Activated CD8-positive, alpha-beta T cell treated with anti-CD3 and anti-CD28 coated beads for 36 hours (primary cell): ENCODE results near the gene PLXNB1. TPM values are rescaled to one million over a fixed set of nuclear protein-coding genes. Genes with fewer than 3 reads are reported as not detected.

Experiments used
- ATAC-seq: fragments of 200-7000 bp; cut with Tn5 transposase; one replicate; pipeline ENCODE4 v1.10.0; 2021; ENCODE audit warnings: mild to moderate bottlenecking, moderate library complexity
- CTCF ChIA-PET: fragments of 350-600 bp; sonication (Branson Sonifier 250); formaldehyde crosslinking; loops from one replicate; lab custom pipeline; 2021; ENCODE audit warnings: antibody characterized with exemption; lab: Charles Lee
- POLR2A ChIA-PET: fragments of 350-600 bp; sonication (Branson Sonifier 250); formaldehyde crosslinking; loops from one replicate; lab custom pipeline; 2021; ENCODE audit warnings: antibody characterized with exemption; lab: Charles Lee
- DNase-seq: peaks from one replicate; pipeline ENCODE4 v3.0.0-alpha.2; 2020
- H3K27ac Mint-ChIP-seq: one replicate; pipeline ENCODE4 v1.8.0; 2021; ENCODE audit warnings: mild to moderate bottlenecking, mixed read lengths
- H3K27me3 Mint-ChIP-seq: one replicate; pipeline ENCODE4 v1.8.0; 2021; ENCODE audit warnings: mixed read lengths
- H3K36me3 Mint-ChIP-seq: one replicate; pipeline ENCODE4 v1.8.0; 2021; ENCODE audit warnings: low read depth, mixed read lengths
- H3K4me1 Mint-ChIP-seq: one replicate; pipeline ENCODE4 v1.8.0; 2021; ENCODE audit warnings: low read depth, mixed read lengths
- H3K4me3 Mint-ChIP-seq: one replicate; pipeline ENCODE4 v1.8.0; 2021; ENCODE audit warnings: mild to moderate bottlenecking, moderate library complexity, mixed read lengths
- H3K9me3 Mint-ChIP-seq: one replicate; pipeline ENCODE4 v1.8.0; 2021; ENCODE audit warnings: mixed read lengths
- CTCF ChIP-seq: fragments of 200-600 bp; IDR thresholded peaks from one replicate; pipeline ENCODE4 v1.8.0; 2022; ENCODE audit warnings: antibody characterized with exemption, mild to moderate bottlenecking
- intact Hi-C: fragments of 100-400 bp; cut with micrococcal nuclease; formaldehyde crosslinking; loops from one replicate; pipeline ENCODE4 v1.10.0; 2022
- total RNA-seq, 2 experiments: library from RNA; stranded (reverse); gene quantifications; one replicate each; pipeline ENCODE4 v1.2.3, GENCODE V29; 2021

Gene PLXNB1
- total RNA-seq, 2 experiments from 2014 or later, result 3.7 TPM

GRCh38 chr3:48441940-48442339, 12.1 kb upstream of the PLXNB1 start:
- H3K9me3 Mint-ChIP-seq, result no peaks in the 10 kb centered on the region

DNA sequence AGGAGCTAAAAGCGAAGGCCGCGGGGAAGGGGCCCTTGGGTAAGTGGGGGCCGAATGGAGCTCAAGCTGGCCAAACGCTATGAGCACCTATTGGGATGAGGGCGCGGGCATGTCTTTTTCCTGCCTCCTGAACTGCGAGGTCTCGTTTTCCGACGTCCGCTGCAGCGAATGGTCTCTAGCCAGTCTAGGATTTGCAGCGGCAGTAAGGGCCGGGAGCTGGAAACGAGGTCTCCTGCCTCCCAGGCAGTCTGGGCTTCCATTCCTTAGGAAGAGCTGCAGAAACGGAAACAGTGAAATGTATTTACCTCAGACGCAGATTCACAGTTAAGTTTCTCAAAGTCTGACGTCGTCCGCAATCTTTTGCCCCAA, 10.7 kb upstream of the PLXNB1 start:
- intact Hi-C loops, result no loop called here
- Mint-ChIP-seq H3K27me3 (no peaks in the 10 kb centered on the region), H3K27ac (peak overlapping the region; percentile 97), H3K4me1 (peaks cover 32% of the 10 kb centered on the region), H3K36me3 (peaks cover 35% of the 10 kb centered on the region), H3K4me3 (peak overlapping the region; percentile 89), H3K9me3 (no peaks in the 10 kb centered on the region)
- ChIA-PET CTCF (interaction anchor here (0.8 to 2.6 kb wide), 10 partner anchors 10 to 246 kb away, joined by 3 to 32 read pairs (median 4); partner anchors contain the start of genes SHISA5 and SLC26A6), POLR2A (interaction anchor here (0.5 to 1.9 kb wide), 9 partner anchors 14 to 245 kb away, joined by 3 to 8 read pairs (median 3); partner anchors contain the start of gene NCKIPSD)
- ATAC-seq (no peak), DNase-seq (no peak)
- TF ChIP-seq CTCF, result no peak

More at GRCh38 chr3:48441940-48442339, 12.1 kb upstream of the PLXNB1 start:
- ChIA-PET POLR2A (interaction anchor here (0.7 to 1.9 kb wide), 2 partner anchors 25 to 194 kb away, joined by 3 to 8 read pairs; partner anchors contain the start of gene SLC26A6), CTCF (interaction anchor here (0.8 to 1.6 kb wide), 2 partner anchors 41 to 245 kb away, joined by 3 to 5 read pairs; no protein-coding TSS in a partner anchor)
- TF ChIP-seq CTCF, result no peak
- peak overlapping the region; percentile 89 for H3K4me3 Mint-ChIP-seq
- DNase-seq (no peak), ATAC-seq (no peak)
- H3K36me3 Mint-ChIP-seq, result peaks cover 40% of the 10 kb centered on the region
- no peaks in the 10 kb centered on the region for H3K27me3 Mint-ChIP-seq
- peak overlapping the region; percentile 97 for H3K27ac Mint-ChIP-seq
- peaks cover 40% of the 10 kb centered on the region for H3K4me1 Mint-ChIP-seq
- intact Hi-C loops, result no loop called here

DNA sequence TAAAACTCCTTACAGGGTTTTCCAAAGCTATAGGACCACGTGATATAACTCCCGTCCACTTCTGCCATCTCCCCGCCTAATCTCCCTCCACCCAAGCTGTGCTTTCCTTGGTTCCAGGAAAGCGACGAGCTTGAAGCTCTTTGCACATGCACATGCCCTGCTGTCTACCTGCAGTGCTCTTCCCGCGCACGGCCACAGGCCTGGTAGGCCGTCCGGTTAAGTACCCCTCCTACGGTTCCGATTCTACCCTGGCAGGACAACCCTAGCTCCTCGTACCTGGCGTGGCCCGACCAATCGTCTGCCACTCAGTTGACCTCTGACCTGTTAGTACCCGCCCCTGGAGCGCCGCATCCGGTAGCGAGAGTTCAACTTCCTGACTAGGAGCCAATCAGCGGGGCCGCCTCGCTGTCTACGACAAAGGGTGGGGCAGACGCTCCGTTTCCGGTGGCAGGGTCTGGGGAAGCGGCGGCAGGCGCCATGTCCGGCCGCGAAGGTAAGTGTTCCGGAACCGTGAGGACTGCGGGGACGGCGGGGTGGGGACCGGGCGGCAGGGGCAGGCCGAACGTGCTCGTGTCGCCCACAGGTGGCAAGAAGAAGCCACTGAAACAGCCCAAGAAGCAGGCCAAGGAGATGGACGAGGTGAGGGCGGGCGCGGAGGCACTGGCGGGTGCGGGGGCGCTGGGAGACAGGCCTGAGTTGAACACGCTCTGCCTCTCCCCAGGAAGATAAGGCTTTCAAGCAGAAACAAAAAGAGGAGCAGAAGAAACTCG, 10.1 kb upstream of the PLXNB1 start, which contains the start of the genes CCDC51 and TMA7:
TSS of gene CCDC51 (minus strand) at position 300 of the 770 bp plus-strand sequence. CDS start 4,991 bp downstream, outside the sequence.
TSS of gene TMA7 (plus strand) at position 438 of the 770 bp plus-strand sequence. CDS start at position 478, 40 bp downstream.
- peak within 1 kb of the TSS; percentile 97 for H3K27ac Mint-ChIP-seq
- intact Hi-C loops, result loop anchor here (5.0 kb wide), 2 partner anchors 38 to 168 kb away; no protein-coding TSS in a partner anchor
- POLR2A ChIA-PET, result interaction anchor here (0.5 to 1.9 kb wide), 15 partner anchors 10 to 199 kb away, joined by 3 to 8 read pairs (median 4); partner anchors contain the start of genes PLXNB1 and ZNF589
- H3K9me3 Mint-ChIP-seq, result no peaks in the 10 kb centered on the region
- TF ChIP-seq CTCF, result no peak
- peak within 1 kb of the TSS; percentile 89 for H3K4me3 Mint-ChIP-seq
- DNase-seq, result peak; percentile 99
- CTCF ChIA-PET, result interaction anchor here (0.8 to 2.6 kb wide), 19 partner anchors 10 to 245 kb away, joined by 3 to 32 read pairs (median 4); partner anchors contain the start of genes SHISA5 and SLC26A6
- ATAC-seq, result peak; percentile 98
- no peaks in the 10 kb centered on the region for H3K27me3 Mint-ChIP-seq
- peaks cover 30% of the 10 kb centered on the region for H3K4me1 Mint-ChIP-seq
- peaks cover 35% of the 10 kb centered on the region for H3K36me3 Mint-ChIP-seq

GRCh38 chr3:48437812-48438211, 7.9 kb upstream of the PLXNB1 start:
- Mint-ChIP-seq H3K4me1 (peaks cover 26% of the 10 kb centered on the region), H3K4me3 (no peak overlapping the region), H3K36me3 (peaks cover 30% of the 10 kb centered on the region), H3K27ac (no peak overlapping the region), H3K27me3 (no peaks in the 10 kb centered on the region), H3K9me3 (no peaks in the 10 kb centered on the region)
- POLR2A ChIA-PET, result no interaction called here
- no peak for DNase-seq
- intact Hi-C loops, result loop anchor here (1.0 to 5.0 kb wide), 3 partner anchors 36 to 206 kb away; no protein-coding TSS in a partner anchor
- no peak for TF ChIP-seq CTCF
- ATAC-seq, result no peak
- CTCF ChIA-PET, result interaction anchor here (2.6 to 5.7 kb wide), 5 partner anchors 20 to 204 kb away, joined by 27 to 312 read pairs (median 116); partner anchors contain the start of gene PFKFB4
